NCI-H69 (cell line): Measurements from ENCODE around the gene NPAS2.

Experiments used
- DNase-seq: peaks from one replicate; lab custom pipeline; 2025; lab: John Stamatoyannopoulos, UW

Gene NPAS2, protein sequence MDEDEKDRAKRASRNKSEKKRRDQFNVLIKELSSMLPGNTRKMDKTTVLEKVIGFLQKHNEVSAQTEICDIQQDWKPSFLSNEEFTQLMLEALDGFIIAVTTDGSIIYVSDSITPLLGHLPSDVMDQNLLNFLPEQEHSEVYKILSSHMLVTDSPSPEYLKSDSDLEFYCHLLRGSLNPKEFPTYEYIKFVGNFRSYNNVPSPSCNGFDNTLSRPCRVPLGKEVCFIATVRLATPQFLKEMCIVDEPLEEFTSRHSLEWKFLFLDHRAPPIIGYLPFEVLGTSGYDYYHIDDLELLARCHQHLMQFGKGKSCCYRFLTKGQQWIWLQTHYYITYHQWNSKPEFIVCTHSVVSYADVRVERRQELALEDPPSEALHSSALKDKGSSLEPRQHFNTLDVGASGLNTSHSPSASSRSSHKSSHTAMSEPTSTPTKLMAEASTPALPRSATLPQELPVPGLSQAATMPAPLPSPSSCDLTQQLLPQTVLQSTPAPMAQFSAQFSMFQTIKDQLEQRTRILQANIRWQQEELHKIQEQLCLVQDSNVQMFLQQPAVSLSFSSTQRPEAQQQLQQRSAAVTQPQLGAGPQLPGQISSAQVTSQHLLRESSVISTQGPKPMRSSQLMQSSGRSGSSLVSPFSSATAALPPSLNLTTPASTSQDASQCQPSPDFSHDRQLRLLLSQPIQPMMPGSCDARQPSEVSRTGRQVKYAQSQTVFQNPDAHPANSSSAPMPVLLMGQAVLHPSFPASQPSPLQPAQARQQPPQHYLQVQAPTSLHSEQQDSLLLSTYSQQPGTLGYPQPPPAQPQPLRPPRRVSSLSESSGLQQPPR

DNA sequence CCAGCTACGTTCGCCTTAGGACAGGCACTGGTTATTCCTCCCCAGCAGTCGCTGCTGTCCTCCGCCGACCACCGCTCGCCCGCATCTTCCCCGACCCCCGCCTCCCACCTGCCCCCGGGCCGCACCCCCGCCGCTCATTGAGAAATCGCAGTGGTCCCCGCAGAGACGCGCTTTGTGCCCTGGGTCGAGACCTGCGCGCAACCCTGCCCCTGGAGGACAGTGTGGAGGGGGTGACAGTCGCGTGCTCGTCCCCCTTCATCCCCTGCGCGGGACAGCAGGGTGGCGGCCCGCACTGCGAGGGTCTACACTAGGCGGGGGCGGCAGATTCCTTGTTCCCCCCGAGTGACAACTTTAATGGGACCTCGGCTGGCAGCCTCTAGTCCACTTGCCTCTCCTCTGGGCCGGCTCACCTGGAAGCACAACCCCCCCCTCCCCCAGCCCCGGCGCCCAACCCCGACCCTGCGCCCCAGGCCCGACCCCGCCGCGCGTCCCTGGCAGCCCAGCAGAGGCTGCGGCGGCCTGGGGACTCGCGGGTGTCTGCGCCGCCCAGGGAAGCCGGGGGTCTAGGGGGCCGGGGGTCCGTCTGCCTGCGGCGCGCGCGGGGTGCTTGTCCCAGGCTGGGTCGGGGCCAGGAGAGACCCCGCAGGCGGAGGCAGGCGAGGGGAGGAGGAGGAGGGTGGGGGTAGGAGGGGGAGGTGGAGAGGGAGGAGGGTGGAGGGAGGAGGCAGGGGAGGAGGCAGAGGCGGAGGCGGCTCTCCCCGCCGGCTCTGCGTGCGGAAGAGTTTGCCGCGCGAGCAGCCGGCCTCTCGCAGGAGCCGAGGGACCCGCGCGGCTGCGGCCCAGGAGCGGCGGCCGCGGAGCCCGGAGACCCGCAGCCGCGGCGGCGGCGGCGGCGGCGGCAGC lies at the start of gene NPAS2:
Gene NPAS2, plus strand, starts transcription at position 770 of the 903 bp plus-strand sequence. CDS start 84,616 bp downstream, outside the sequence.
- DNase-seq: peak; percentile 34

DNA sequence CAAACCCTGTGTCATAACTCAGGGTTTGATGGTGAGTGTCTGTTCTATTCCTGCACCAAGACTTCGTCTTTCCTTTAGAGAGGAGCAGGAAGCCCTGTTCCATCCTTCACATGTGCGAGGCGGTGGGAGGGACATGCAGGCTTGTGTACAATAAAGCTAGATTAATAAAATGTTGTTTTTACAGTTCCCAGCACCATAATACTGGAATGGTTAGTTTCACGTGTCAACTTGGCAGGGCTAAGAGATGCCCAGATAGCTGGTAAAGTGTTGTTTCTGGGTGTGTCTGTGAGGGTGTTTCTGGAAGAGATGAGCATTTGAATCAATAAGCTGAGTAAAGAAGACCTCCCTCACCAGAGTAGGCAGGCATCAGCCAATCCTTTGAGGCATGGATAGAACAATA lies 48.8 kb upstream of the NPAS2 start:
- no peak for DNase-seq

DNA sequence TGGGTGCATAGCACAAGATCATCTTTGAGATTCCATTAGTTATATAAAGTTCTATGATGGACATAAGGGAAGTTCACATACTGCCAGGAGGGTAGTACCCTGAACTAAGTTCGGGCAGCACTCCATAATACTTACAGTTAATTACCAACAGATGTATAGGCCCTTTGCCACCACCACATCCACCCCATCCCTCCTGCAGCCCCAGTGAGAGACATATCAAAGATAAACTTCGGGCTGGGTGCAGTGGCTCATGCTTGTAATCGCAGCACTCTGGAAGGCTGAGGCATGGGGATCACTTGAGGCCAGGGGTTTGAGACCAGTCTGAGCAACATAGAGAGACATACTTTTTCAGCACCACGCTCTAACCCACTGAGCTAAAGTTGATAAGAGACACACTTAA lies 46.4 kb upstream of the NPAS2 start:
- DNase-seq: no peak

DNA sequence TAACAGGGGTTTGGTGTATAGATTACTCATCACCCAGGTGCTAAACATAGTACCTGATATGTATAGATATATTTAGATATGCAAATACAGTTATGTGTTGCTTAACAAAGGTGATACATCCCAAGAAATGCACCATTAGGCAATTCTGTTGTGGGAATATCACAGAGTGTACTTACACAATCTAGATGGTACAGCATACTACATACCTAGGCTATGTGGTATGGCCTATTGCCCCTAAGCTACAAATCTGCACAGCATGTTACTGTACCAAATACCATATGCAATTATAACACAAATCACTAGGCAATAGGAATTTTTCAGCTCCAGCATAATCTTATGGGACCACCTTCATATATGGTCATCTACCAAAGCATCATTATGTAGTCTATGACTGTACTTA lies 43.5 kb upstream of the NPAS2 start:
- DNase-seq: no peak

DNA sequence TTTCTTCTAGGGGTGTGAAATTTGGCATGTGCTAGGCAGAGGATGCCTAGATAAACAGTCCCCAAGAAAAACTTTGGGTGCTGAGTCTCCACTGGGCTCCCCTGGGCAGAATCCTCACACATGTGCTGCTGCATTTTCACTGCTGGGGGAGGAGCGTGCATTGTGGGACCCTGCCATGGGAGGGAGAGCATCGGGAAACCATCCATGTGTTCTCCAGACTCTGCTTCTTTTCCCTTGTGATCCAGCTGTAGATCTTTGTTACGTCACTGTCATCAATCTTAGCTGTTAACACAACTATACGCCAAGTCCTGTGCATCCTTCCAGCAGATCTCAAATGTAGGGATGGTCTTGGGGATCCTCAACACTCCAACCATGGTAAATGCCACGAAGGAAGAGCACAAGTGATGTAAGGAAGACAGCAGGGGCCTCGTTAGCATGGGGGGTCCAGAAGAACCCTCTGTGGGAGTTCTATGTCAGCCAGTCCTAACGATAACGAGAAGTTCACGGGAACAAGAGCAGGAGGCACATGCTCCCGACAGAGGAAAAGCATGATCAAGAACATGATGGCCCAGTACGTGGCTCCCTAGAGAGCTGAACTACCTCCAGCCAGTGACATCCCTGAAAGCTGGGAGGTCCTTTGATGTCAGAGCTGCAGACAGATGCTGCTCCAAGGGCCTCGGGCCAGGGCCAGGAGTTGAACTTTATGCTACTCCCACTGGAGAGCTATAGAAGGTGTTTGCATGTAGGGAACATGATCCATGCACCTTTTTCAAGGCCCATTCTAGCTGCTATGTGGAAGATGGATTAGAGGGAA lies 41.1 kb upstream of the NPAS2 start:
- no peak for DNase-seq

DNA sequence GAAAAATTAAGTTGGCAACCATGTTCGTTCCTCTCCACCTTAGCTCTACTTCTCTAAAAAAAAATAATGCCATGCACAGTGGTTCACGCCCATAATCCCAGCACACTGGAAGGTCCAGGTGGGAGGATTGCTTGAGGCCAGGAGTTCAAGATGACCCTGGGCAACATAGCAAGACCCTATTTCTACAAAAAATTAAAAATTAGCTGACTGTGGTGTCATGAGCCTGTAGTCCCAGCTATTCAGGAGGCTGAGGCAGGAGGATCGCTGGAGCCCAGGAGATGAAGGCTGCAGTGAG lies 40.1 kb upstream of the NPAS2 start:
- no peak for DNase-seq

DNA sequence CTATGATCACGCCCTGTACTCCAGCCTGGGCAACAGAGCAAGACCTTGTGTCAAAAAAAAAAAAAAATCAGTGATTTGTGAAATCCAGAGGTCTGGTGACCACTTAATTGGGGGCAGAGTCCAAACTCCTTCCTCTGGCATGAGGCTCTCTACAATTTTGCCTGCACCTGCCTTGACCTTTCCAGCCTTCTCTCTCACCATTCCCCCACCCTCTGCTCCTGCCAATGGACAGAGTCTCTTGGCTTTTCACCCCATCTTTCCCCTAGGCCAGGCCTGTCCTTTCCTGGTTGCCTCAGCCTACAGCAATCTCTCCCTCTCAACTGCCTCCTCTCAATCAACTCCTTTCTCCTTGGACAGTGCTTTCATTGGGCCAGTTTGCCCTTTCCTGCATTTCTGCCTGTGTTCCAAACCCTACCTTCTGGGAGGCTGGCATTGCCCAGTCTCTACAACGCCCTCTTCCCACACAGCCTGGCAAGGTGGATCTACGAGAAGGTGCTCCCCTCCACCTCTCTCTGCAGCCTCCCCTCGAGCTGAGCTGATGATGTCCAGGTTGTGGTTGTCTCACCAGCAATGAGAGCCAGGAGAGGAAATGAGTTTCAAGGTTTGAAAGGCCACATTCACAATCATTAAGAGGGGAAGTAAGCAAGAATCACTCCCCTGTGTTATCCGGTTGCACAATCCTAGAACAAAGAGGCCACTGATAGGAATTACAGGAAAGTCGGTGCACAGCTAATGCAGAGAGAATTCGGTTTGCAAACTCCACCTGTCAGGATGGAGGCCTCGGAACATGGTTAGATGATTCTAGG lies 39.5 kb upstream of the NPAS2 start:
- no peak for DNase-seq

DNA sequence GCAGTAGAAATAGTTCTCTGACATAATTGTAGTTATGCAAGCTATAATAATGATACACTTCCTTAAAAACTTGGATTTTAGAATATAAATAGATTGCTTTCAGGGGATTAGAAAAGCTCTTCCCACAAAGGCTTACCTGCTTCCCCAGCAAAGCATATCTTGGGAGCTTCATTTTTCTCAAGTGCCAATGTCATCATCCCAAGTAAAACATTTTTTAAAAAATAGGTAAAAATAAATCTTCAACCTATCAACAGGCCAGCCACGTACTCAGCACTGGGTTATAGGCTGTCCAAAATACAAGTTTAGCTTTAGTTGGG lies 39.0 kb upstream of the NPAS2 start:
- no peak for DNase-seq

DNA sequence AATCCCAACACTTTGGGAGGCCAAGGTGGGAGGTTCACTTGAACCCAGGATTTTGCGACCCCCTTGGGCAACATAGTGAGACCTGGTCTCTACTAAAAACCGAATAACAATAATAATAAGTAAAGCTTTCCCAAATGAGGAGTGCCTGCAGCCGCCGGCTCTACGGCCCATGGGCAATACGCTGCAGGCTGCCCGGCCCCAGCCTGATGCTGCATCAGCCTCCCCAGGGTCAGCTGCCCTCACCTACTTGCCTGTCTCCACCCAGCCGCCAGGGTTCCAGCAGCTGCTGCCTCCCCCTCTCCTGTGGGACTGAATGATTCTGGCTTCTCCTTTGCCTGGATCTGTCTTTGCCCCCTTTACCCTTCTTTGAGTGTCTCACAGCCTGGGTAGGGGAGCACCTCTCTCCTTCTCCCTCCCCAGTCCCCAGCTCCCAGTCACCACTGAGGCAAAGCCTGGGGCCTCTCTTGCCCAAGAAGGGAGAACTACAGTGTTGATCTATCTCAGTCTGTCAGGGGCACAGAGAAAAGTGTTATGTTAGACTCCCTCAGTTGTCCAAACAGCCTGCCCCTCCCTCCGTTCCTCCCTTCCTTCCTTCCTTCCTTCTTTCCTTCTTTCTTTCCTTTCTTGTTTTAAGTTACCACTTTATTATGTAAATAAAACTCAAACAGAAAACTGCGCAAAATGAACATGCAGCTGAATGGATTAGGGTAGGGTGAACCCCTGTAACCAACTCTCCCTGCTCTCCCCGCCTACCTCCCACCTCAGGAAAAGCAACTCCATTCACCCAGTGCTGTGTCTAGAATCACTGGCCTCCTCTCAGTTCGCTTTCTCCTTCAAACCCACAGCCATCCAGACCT lies 38.2 kb upstream of the NPAS2 start:
- no peak for DNase-seq

DNA sequence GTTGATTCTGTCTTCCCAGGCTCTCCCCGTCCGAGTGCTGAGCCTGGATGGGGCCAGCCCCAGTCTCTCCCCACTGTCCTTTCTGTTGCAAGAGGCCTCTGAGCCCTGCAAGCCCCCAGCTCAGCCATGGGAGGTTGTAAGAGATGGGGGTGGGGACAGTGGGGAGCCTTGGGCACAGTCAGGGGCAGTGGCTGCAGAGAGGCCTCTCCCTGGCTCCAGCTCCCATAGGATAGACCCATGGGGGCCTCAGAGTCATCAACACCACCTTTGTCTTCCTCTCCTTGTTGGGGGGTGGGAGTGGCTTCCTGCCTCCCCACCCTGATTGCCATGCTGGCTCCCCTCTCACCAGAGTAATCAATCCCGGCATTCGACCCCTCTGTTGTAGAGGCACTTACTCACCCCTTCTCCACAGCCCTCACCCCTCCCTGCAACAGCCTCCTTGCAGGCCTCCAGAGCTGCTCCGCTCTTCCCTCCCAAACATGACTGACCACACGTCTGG lies 37.5 kb upstream of the NPAS2 start:
- no peak for DNase-seq

DNA sequence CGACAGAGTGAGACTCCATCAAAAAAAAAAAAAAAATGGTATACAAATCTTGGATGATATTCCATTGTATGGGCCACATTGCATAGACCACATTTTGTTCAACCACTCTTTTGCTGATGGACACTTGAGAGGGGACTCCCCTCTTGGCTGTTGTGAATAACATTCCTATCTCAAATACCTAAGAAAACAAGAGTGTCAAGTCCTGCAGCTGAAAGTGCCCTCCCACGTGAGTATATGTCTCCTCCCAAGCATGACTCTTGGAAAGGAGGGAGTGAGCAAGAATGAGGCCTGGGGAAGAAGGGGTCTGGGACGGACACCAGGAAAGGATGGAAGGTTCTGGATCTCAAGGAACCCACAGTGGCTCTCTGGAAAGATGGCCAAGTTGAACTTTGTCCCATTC lies 36.0 kb upstream of the NPAS2 start:
- no peak for DNase-seq

DNA sequence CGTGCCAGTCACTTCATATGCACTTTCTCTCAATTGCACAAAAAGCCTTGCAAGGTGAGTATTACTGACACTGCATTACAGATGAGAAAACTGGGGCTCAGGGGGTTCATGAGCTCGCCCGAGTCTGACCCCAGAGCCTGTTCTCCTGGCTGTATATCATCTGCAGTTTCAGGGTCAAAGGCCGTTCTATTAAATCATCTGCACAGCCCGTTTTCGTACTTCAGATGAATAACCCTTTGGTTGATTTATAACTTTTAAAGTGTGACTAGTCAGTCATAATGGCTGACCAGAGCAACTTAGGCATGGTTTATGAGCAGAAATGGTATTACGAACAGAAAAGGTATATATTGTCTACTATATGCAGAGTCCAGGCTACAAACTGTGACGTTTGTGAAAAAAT lies 35.3 kb upstream of the NPAS2 start:
- DNase-seq: no peak

DNA sequence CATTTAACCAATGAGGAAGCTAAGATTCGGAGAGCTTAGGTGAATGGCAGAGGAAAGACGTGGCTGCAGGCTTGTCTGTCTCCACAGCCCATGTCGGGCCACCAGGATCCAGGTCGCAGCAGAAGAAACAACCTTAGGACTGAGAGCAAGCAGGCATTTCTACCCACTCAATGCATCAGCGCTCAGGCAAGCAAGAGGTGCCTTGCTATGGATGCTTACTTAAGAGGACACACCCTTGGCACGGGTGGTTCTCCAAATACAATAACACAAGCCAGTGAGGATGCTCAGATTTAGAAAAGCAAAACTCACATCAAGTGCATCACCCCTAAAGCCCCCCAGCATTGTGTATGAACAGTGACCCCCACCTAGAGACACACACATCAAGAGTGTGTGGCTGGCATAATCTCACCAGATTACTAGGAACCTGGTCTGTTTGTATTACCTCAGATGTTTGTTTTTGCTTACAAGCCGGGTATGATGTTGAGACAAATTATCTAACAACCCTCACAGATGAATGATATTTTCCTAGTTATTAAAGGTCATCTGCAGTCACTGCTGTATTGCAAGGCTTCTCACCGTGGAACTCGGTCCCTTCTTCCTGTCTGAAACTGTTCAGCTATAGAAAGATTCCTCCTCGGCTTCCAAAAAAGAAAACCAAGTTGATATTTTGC lies 34.2 kb upstream of the NPAS2 start:
- no peak for DNase-seq

DNA sequence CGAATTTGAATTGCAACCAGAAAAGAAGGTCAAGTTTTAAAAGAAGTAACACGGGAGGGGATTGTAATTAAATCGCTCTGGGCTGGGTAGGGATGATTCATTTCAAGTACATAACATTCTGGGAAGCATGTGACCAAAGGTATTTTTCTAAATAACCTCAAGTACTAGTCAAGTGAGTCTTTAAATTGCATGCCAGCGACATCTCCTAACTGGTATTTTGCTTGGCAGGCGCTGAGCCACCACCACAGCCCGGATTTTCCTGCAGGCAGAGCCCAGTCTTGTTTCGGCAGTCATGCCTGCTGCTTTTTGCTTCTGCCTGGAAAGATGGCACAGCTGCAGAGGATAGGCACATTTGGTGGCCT lies 33.7 kb upstream of the NPAS2 start:
- no peak for DNase-seq

DNA sequence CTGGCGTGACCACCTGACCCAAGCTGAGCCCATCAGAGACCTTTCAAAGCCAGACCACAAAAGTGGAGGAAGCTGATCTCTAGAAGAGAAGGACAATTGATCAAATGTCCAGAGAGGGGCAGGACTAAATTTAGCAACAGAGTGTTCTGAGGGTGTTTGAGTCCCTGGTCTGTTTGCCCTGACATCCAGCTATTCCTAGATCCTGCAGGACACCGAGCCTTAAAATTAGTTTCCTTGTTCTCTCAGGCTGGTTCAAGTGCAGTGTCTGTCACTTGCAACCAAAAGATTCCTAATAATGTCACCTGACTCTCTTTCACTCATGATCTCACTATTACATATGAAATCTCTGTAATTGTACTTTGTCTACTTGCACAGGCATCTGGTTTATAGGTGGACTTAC lies 33.0 kb upstream of the NPAS2 start:
- DNase-seq: no peak

DNA sequence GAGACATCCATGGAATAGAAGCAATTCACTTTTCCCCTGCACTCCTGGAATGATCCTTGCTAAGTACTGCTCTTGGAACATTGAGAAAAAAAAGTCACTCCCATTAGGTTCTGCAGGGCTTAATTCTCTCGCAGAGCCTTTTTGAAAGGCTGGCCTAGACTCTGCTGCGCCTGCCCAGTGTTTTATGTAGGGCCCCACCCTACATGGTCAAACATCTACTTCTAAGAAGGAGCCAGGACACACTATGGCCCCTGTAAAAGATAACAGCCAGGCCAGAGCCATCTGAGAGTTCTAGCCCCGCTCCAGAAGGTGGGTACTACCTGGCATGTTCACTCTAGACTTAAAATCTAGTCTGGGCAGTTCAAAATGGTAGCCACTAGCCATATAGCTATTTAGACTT lies 30.6 kb upstream of the NPAS2 start:
- DNase-seq: no peak

DNA sequence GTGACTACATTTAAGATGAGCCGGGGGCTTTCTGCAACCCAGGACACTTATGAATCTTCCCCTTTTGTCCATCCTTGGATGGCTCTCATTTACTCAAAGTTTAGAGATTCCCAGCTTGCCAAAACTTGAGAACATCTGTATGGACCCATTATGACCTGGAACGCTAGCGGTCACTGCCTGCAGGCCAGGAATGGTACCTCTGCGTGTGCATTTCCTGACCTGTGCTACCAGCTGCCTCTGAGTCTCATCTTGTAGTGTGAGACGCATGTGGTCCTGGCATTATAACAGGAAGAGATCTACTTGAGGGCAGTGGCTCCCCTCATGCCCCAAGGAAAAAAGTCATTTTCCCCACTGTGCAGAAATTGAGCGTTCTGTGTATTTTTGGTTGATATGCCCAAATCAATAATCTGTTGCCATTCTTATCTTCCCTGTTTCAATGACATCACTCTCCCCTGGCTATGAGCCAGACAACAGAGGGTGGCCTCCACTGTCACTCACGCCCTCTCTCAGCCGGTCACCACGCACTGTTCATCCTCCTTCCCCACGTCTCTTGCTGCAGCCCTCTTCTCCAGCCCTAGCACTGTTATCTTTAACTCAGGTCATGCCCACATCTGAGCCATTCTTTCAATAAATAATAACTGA lies 28.5 kb upstream of the NPAS2 start:
- no peak for DNase-seq

DNA sequence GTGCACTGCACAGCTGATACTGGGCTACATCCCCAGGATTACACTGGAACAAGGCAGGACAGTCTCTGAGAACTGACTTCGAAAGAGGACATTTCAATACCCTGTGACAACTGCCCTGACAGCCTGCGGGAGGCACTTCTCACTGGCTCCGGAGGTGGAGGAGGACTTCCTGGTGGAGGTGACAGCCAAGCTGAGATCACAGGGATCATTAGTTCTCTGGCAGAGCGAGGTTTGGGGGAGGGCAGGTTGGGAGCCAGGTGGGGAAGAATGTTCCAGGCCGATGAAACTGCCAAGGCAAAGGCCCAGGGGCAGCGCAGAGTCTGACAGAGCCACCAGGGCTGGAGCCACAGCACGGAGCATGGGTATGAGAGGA lies 28.0 kb upstream of the NPAS2 start:
- no peak for DNase-seq

DNA sequence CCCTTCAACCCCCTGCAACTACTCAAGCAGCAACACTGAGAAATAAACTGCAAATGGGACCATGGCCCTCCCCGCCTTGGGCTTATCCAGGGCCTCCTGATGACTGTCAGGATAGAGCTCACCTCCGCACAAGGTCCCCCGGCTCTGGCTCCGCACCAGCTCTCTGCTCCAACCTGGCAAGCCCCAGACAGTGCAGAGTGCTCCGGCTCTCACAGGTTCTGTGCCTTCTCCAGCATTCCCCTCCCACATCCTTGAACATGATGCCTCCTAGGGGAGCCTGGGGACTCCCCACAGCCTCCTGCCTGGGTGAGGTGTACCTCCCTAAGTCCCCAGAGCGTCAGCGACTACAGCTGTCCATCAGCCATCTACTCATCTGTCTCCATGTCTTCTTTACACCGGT lies 26.7 kb upstream of the NPAS2 start:
- DNase-seq: no peak
